IPS DF 6.9 (cell line): ENCODE measurements around the gene MXRA8.

Source experiments
- DNase-seq: peaks from one replicate; pipeline ENCODE4 v3.0.0-alpha.2; 2013; ENCODE audit warnings: low read depth, low spot score
- H3K27ac ChIP-seq: one replicate; pipeline ENCODE4 v1.5.1; 2013; ENCODE audit warnings: low read length, control low read depth
- H3K27me3 ChIP-seq: 2 replicates; pipeline ENCODE4 v1.6.1; 2013; ENCODE audit warnings: mild to moderate bottlenecking, low read length; ENCODE audit not compliant: control insufficient read depth, insufficient read depth
- H3K36me3 ChIP-seq: 2 replicates; pipeline ENCODE4 v1.6.1; 2013; ENCODE audit warnings: low read length; ENCODE audit not compliant: control insufficient read depth, insufficient read depth
- H3K4me1 ChIP-seq: 2 replicates; pipeline ENCODE4 v1.6.1; 2013; ENCODE audit warnings: low read length; ENCODE audit not compliant: control insufficient read depth, insufficient read depth
- H3K4me3 ChIP-seq: 2 replicates; pipeline ENCODE4 v1.5.1; 2013; ENCODE audit warnings: mild to moderate bottlenecking, low read length
- H3K9me3 ChIP-seq: 2 replicates; pipeline ENCODE4 v1.6.1; 2013; ENCODE audit warnings: low read length, inconsistent platforms; ENCODE audit not compliant: control insufficient read depth, insufficient read depth
- WGBS: extraction: QIAGEN DNeasy Blood & Tissue Kit; methylation state at CpG from one replicate; pipeline ENCODE4 v1.1.7; 2013; ENCODE audit warnings: mixed read lengths, missing lambda C conversion rate; ENCODE audit not compliant: insufficient read length, insufficient coverage; 5-methylcytosine and 5-hydroxymethylcytosine counted together

The MXRA8 gene

DNA sequence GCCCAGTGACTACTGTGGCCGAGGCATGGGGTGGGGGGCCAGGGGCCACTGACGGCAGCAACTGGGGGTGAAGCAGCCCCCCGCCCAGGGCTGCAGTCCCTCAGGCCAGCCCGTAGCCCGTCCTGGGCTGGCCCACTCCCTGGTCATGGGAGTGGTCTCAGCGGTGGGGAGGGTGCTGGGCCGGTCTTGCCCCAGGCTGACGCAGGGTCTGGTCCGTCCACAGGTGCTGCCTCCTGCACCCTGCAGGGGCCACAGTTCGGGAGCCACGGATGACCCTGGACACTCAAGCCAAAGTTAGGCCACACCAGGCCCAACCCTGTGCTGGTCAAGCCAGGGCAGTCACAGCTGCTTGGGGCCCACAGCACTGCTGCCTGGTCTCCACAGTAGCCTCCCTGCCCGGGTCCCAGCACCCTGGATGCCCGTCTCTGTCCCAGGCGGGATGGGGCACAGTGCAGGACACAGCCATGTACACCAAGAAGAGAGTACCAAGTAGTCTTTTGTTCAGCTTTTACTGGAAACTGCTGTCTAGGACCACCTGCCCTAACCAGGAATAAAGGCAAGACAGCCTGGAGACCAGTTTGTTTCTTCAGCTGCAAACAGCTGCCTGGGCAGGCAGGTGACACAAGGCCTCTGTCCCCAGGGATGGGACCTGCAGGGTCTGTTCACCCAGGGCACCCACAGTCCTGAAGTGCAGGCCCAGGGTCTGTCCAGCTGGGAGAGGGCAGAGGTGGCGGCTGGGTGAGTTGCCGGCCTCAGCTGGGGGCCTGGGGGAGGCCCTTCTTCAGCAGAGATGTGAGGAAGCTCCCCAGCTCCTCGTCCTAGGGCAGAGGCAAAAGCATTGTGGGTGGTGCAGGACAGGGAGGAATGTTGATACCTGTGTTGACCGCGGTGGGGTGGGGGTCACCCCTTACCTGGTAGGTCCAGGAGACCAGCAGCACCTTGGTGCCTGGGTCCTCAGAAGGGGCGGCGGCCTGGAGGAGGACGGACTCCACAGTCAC is 46.9 kb downstream of the MXRA8 start:
- DNase-seq, result no peak
- no CpG with 5 or more reads among the region's 22 CpGs for WGBS

GRCh38 chr1:1310476-1311053 is 47.8 kb downstream of the MXRA8 start:
- Histone ChIP-seq H3K4me3 (no peak overlapping the region), H3K36me3 (peaks cover 36% of the 10 kb centered on the region), H3K4me1 (peaks cover 11% of the 10 kb centered on the region), H3K27ac (no peak overlapping the region), H3K27me3 (no peaks in the 10 kb centered on the region), H3K9me3 (no peaks in the 10 kb centered on the region)
- WGBS, result no CpG with 5 or more reads among the region's 21 CpGs
- DNase-seq, result no peak

More for the DNA sequence above, 46.9 kb downstream of the MXRA8 start:
- Histone ChIP-seq H3K9me3 (no peaks in the 10 kb centered on the region), H3K36me3 (peaks cover 36% of the 10 kb centered on the region), H3K4me3 (no peak overlapping the region), H3K4me1 (peaks cover 10% of the 10 kb centered on the region; the same call in 1 of the 2 replicates), H3K27ac (no peak overlapping the region), H3K27me3 (no peaks in the 10 kb centered on the region)

DNA sequence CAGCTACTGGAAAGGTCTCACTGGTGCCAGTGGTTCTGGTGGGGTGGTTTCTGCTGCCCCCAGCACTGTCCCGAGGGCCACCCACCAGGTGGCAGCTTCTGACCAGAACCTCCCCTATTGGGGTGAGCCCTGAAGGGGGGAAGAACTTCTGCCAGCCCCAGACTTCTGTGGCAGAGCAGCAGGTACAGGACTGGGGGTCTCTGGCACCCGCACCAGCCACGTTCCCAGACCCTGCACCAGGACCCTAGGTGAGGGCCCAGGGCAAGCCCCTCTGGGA is 48.3 kb downstream of the MXRA8 start:
- no peak for DNase-seq
- WGBS, result no CpG with 5 or more reads among the region's 3 CpGs
- peaks cover 13% of the 10 kb centered on the region for H3K4me1 ChIP-seq
- H3K36me3 ChIP-seq, result peaks cover 36% of the 10 kb centered on the region
- H3K27ac ChIP-seq, result no peak overlapping the region
- no peaks in the 10 kb centered on the region for H3K27me3 ChIP-seq
- no peak overlapping the region for H3K4me3 ChIP-seq
- no peaks in the 10 kb centered on the region for H3K9me3 ChIP-seq

DNA sequence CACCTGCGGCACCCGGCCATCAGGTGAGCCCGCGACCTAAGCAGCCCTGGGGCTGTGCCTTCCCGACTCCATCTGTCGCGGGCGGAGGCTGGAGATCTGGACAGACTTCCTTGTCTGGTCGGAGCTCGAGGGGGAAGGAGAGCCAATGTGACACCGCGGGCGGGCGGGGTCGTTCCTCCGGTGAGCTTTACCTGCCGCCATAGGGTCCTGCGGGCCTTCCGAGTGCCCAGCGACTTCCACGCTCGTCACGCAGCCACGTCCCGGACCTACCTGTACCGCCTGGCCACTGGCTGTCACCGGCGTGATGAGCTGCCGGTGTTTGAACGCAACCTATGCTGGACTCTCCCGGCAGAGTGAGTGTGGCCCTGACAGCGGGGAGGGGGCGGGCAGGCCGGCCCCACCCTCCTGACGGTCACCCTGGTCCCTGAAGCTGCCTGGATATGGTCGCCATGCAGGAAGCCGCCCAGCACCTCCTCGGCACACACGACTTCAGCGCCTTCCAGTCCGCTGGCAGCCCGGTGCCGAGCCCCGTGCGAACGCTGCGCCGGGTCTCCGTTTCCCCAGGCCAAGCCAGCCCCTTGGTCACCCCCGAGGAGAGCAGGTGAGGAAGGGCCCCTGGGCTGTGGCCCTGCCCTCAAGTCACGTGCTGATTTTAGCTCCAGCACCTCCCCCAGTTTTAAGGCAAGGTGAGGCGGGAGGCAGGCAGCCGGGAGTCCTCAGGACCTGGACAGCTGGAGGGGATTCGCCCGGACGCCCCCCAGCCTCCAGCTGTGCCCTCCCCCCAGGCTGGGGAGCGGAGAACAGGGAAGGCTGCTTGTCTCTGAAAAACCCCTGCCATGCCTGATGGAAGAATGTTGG is 48.9 kb downstream of the MXRA8 start:
- H3K4me3 ChIP-seq, result peak overlapping the region; percentile 88
- peaks cover 15% of the 10 kb centered on the region for H3K4me1 ChIP-seq
- H3K27me3 ChIP-seq, result no peaks in the 10 kb centered on the region
- no CpG with 5 or more reads among the region's 57 CpGs for WGBS
- H3K9me3 ChIP-seq, result no peaks in the 10 kb centered on the region
- peaks cover 33% of the 10 kb centered on the region for H3K36me3 ChIP-seq
- no peak overlapping the region for H3K27ac ChIP-seq
- DNase-seq, result no peak

GRCh38 chr1:1308756-1309250 is 49.6 kb downstream of the MXRA8 start:
- WGBS, result no CpG with 5 or more reads among the region's 66 CpGs
- H3K27ac ChIP-seq, result no peak overlapping the region

GRCh38 chr1:1307923-1308755 is 50.2 kb downstream of the MXRA8 start, which contains the start of the genes ACAP3 and PUSL1:
Gene ACAP3, minus strand, starts transcription at chr1:1307930. Its CDS starts 115 bp downstream, at chr1:1307815.
Gene PUSL1, plus strand, starts transcription at chr1:1308597. Its CDS starts 47 bp downstream, at chr1:1308644.
- Histone ChIP-seq H3K4me1 (peaks cover 18% of the 10 kb centered on the region), H3K4me3 (peak within 1 kb of the TSS; percentile 88), H3K36me3 (peaks cover 21% of the 10 kb centered on the region), H3K27me3 (no peaks in the 10 kb centered on the region), H3K27ac (no peak within 1 kb of the TSS), H3K9me3 (no peaks in the 10 kb centered on the region)
- no peak for DNase-seq
- WGBS, result no CpG with 5 or more reads among the region's 131 CpGs

More at GRCh38 chr1:1308756-1309250, 49.6 kb downstream of the MXRA8 start:
- Histone ChIP-seq H3K4me1 (peaks cover 18% of the 10 kb centered on the region), H3K4me3 (peak overlapping the region; percentile 88), H3K27me3 (no peaks in the 10 kb centered on the region), H3K36me3 (peaks cover 28% of the 10 kb centered on the region), H3K9me3 (no peaks in the 10 kb centered on the region)
- no peak for DNase-seq

- WGBS, result no CpG with 5 or more reads among the region's 83 CpGs
- no peaks in the 10 kb centered on the region for H3K9me3 ChIP-seq
- no peak for DNase-seq
- H3K27ac ChIP-seq, result no peak overlapping the region
- peak overlapping the region; percentile 67; the same call in 1 of the 2 replicates for H3K4me3 ChIP-seq
- H3K4me1 ChIP-seq, result peaks cover 18% of the 10 kb centered on the region
- no peaks in the 10 kb centered on the region for H3K27me3 ChIP-seq
- peaks cover 14% of the 10 kb centered on the region for H3K36me3 ChIP-seq
Measured at GRCh38 chr1:1307261-1307922, 51.0 kb downstream of the MXRA8 start.

- H3K4me1 ChIP-seq, result peaks cover 18% of the 10 kb centered on the region
- no peak overlapping the region for H3K27ac ChIP-seq
- WGBS, result no CpG with 5 or more reads among the region's 27 CpGs
- no peaks in the 10 kb centered on the region for H3K9me3 ChIP-seq
- peaks cover 8% of the 10 kb centered on the region for H3K36me3 ChIP-seq
- no peak for DNase-seq
- no peaks in the 10 kb centered on the region for H3K27me3 ChIP-seq
- H3K4me3 ChIP-seq, result peak overlapping the region; percentile 67; the same call in 1 of the 2 replicates
Measured at GRCh38 chr1:1306661-1307260, 51.6 kb downstream of the MXRA8 start.
